ENCODE data around the gene TLCD2. TPM values are rescaled to one million over a fixed set of nuclear protein-coding genes. Genes with fewer than 3 reads are reported as not detected.

TLCD2 gene
- total and polyA plus RNA-seq, 2 experiments from 2014 or later, result 0.70 to 1.4 TPM

DNA sequence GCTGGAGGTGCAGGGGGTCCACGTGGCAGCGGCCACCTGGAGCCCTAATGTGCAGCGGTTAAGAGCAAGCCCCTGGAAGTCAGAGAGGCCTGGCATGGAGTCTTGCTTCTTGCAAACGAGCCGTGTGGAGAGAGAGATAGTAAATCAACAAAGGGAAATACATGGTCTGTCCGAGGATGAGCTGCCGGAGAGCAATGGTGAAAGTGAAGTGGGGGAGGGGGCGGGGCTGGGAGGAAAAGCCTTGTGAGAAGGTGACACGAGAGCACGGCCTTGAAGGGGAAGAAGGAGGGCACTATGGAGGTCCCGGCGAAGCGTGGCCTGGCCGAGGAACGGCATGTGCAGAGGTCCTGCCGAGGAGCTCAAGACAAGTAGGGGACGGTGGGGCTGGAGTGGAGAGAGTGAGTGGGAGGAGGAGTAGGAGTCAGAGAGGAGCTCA lies 45.7 kb upstream of the TLCD2 start:
- no peak overlapping the region for H3K4me3 ChIP-seq
- no peak for DNase-seq (ENCODE audit: low spot score)
- no peaks in the 10 kb centered on the region for H3K9me2 ChIP-seq (ENCODE audit: insufficient read depth)
- Mint-ChIP-seq H3K27ac (peak overlapping the region; percentile 13; the same call in 1 of the 2 replicates), H3K27me3 (ENCODE audit: insufficient read depth, low read depth, poor library complexity) (peaks cover 8% of the 10 kb centered on the region), H3K36me3 (ENCODE audit: low read depth) (no peaks in the 10 kb centered on the region), H3K9me3 (no peaks in the 10 kb centered on the region; the same call in 2 of the 3 replicates), H3K4me3 (no peak overlapping the region; the same call in 2 of the 3 replicates), H3K4me1 (peaks cover 18% of the 10 kb centered on the region)
- no peak for ATAC-seq
- H3K36me3 ChIP-seq (ENCODE audit: insufficient read depth), result no peaks in the 10 kb centered on the region
- no peak overlapping the region for H3K27ac ChIP-seq (ENCODE audit: low read depth)
- 0 out of 2 replicates have a peak overlapping the region, but pooled peaks have one; percentile 47 for H2AFZ ChIP-seq
- no peak for TF ChIP-seq ETS1 (IDR thresholded peaks at IDR 0.05)
- TF ChIP-seq JUNB (IDR thresholded peaks at IDR 0.05; ENCODE audit: unreplicated experiment), result no peak
- TF ChIP-seq POLR2AphosphoS5 (IDR thresholded peaks at IDR 0.05; ENCODE audit: low read depth), result no peak
- TF ChIP-seq, protein P1, sequence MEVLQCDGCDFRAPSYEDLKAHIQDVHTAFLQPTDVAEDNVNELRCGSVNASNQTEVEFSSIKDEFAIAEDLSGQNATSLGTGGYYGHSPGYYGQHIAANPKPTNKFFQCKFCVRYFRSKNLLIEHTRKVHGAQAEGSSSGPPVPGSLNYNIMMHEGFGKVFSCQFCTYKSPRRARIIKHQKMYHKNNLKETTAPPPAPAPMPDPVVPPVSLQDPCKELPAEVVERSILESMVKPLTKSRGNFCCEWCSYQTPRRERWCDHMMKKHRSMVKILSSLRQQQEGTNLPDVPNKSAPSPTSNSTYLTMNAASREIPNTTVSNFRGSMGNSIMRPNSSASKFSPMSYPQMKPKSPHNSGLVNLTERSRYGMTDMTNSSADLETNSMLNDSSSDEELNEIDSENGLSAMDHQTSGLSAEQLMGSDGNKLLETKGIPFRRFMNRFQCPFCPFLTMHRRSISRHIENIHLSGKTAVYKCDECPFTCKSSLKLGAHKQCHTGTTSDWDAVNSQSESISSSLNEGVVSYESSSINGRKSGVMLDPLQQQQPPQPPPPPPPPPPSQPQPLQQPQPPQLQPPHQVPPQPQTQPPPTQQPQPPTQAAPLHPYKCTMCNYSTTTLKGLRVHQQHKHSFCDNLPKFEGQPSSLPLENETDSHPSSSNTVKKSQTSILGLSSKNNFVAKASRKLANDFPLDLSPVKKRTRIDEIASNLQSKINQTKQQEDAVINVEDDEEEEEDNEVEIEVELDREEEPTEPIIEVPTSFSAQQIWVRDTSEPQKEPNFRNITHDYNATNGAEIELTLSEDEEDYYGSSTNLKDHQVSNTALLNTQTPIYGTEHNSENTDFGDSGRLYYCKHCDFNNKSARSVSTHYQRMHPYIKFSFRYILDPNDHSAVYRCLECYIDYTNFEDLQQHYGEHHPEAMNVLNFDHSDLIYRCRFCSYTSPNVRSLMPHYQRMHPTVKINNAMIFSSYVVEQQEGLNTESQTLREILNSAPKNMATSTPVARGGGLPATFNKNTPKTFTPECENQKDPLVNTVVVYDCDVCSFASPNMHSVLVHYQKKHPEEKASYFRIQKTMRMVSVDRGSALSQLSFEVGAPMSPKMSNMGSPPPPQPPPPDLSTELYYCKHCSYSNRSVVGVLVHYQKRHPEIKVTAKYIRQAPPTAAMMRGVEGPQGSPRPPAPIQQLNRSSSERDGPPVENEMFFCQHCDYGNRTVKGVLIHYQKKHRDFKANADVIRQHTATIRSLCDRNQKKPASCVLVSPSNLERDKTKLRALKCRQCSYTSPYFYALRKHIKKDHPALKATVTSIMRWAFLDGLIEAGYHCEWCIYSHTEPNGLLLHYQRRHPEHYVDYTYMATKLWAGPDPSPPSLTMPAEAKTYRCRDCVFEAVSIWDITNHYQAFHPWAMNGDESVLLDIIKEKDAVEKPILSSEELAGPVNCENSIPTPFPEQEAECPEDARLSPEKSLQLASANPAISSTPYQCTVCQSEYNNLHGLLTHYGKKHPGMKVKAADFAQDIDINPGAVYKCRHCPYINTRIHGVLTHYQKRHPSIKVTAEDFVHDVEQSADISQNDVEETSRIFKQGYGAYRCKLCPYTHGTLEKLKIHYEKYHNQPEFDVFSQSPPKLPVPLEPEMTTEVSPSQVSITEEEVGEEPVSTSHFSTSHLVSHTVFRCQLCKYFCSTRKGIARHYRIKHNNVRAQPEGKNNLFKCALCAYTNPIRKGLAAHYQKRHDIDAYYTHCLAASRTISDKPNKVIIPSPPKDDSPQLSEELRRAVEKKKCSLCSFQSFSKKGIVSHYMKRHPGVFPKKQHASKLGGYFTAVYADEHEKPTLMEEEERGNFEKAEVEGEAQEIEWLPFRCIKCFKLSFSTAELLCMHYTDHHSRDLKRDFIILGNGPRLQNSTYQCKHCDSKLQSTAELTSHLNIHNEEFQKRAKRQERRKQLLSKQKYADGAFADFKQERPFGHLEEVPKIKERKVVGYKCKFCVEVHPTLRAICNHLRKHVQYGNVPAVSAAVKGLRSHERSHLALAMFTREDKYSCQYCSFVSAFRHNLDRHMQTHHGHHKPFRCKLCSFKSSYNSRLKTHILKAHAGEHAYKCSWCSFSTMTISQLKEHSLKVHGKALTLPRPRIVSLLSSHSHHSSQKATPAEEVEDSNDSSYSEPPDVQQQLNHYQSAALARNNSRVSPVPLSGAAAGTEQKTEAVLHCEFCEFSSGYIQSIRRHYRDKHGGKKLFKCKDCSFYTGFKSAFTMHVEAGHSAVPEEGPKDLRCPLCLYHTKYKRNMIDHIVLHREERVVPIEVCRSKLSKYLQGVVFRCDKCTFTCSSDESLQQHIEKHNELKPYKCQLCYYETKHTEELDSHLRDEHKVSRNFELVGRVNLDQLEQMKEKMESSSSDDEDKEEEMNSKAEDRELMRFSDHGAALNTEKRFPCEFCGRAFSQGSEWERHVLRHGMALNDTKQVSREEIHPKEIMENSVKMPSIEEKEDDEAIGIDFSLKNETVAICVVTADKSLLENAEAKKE (CRISPR knock-in tag; IDR thresholded peaks at IDR 0.05), result no peak
- no peak for TF ChIP-seq ZNF114 (CRISPR knock-in tag; IDR thresholded peaks at IDR 0.05)
- no peak for TF ChIP-seq STAT1 (IDR thresholded peaks at IDR 0.05; ENCODE audit: unreplicated experiment)
- no peak for TF ChIP-seq NANOG (IDR thresholded peaks at IDR 0.05; ENCODE audit: borderline replicate concordance)
- no peak for TF ChIP-seq ZNF331 (CRISPR knock-in tag; IDR thresholded peaks at IDR 0.05; ENCODE audit: low read depth)
- no peak for TF ChIP-seq CREB1 (CRISPR knock-in tag; IDR thresholded peaks at IDR 0.05; ENCODE audit: low read depth)
- no peak for TF ChIP-seq EZH2phosphoT487 (IDR thresholded peaks at IDR 0.05; ENCODE audit: unreplicated experiment)
- H3K4me2 ChIP-seq, result no peak overlapping the region
- H3K79me2 ChIP-seq (replicated peaks; ENCODE audit: insufficient read depth), result no peaks in the 10 kb centered on the region
- H4K20me1 ChIP-seq (replicated peaks; ENCODE audit: insufficient read depth), result no peaks in the 10 kb centered on the region
- H3F3A ChIP-seq (replicated peaks; ENCODE audit: low read depth), result no peaks in the 10 kb centered on the region
- peaks cover 6% of the 10 kb centered on the region for H3K4me1 ChIP-seq (ENCODE audit: insufficient read depth)
- H3K27me3 ChIP-seq (ENCODE audit: insufficient read depth), result no peaks in the 10 kb centered on the region

All from GM23338 (cell line).